Choroid plexus epithelial cell (primary cell): ENCODE results near the gene ST6GALNAC2.
"Not testable (repeated sequence)": the region's sequence is repeated elsewhere in the genome, so short reads cannot be mapped to it uniquely, and the experiment has no call there.

Experiments used
- DNase-seq: peaks from one replicate; pipeline ENCODE4 v3.0.0-alpha.2; 2010; ENCODE audit warnings: low read depth
- H3K4me3 ChIP-seq: 2 replicates; pipeline ENCODE4 v1.5.1; 2011; ENCODE audit warnings: low read depth, mild to moderate bottlenecking, control low read depth, low read length, moderate library complexity
- TF ChIP-seq, protein P1 (sequence below): conservative IDR thresholded peaks from 2 replicates; pipeline ENCODE4 v1.5.1; 2011; ENCODE audit warnings: low read depth, mild to moderate bottlenecking, control low read depth, inconsistent platforms, low read length, moderate library complexity

ST6GALNAC2 gene

DNA sequence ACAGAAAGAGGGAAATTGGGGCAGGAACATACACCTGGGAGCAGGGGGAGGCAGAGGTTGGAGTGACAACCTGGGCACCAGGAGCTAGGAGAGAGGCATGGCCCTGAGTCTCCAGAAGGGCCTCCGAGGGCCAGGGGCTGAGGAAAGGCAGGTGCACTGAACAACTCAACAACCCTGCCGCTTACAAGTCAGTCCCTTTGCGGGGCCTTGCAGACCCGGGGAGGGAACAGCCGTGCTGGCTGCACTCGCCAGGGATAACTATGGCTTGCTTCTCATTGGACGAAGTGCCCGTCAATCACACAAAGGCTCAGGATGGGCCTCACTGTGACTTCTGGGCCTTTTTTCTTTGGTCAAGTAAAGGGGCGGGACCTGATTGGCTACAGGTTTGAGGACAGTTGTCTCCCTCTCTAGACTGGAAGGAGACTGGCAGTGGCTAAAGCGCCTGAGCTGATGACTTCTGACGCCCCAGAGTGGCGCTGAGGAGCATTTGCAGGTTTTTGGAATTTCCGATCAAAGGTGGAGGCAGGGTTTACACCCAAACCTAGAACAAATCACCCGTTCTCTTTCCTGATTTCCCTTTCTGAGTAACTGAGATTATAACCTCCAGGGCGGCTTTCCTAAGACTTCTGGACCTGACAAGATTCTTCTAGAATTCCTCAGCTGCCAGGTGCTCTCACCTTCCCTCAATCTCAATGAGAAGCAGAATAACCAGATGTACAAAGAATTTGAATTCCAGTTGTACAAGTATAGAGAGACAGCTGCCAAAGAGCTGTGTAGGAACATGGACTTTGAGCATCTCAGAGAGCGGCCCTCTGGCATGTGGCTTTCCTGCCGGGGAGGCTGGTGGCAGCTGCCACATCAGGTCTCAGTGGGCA, 27.6 kb upstream of the ST6GALNAC2 start:
- TF ChIP-seq, protein P1, sequence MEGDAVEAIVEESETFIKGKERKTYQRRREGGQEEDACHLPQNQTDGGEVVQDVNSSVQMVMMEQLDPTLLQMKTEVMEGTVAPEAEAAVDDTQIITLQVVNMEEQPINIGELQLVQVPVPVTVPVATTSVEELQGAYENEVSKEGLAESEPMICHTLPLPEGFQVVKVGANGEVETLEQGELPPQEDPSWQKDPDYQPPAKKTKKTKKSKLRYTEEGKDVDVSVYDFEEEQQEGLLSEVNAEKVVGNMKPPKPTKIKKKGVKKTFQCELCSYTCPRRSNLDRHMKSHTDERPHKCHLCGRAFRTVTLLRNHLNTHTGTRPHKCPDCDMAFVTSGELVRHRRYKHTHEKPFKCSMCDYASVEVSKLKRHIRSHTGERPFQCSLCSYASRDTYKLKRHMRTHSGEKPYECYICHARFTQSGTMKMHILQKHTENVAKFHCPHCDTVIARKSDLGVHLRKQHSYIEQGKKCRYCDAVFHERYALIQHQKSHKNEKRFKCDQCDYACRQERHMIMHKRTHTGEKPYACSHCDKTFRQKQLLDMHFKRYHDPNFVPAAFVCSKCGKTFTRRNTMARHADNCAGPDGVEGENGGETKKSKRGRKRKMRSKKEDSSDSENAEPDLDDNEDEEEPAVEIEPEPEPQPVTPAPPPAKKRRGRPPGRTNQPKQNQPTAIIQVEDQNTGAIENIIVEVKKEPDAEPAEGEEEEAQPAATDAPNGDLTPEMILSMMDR, result no peak
- DNase-seq, result no peak
- H3K4me3 ChIP-seq, result no peak overlapping the region

DNA sequence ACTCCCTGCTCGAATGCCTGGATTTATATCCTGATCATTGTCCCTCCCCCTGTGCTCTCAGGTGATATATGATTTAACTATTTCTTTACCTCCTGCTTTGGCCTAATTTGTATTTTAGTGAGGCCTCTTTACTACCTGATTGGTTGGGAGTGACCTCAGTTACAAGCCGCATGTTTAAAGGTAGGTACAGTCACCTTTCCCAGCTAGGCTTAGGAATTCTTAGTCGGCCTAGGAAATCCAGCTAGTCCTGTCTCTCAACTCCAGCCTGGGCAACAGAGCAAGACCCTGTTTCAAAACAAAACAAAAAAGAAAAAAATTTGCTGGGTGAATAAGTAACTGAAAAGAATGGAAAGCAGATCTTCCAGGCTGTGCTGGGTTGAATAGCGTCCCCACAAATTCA, 26.8 kb upstream of the ST6GALNAC2 start:
- TF ChIP-seq, protein P1, result no peak
- no peak for DNase-seq
- H3K4me3 ChIP-seq, result no peak overlapping the region

DNA sequence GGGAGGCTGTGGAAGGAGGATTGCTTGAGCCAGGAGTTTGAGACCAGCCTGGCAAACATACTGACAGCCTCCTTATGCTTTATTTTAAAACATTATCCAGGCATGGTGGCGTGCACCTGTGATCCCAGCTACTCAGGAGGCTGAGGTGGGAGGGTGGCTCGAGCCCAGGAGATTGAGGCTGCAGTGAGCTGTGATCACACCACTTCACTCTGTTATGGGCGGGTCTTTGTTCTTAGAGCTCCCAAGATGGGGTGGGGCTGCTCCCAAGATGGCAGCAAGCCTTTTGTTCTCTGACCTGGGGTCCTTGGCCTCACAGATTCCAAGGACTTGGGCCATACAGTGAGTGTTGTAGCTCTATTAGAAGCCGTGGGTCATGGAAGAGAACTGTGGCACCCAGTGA, 26.1 kb upstream of the ST6GALNAC2 start:
- TF ChIP-seq, protein P1, result no peak
- H3K4me3 ChIP-seq, result no peak overlapping the region
- DNase-seq, result no peak

DNA sequence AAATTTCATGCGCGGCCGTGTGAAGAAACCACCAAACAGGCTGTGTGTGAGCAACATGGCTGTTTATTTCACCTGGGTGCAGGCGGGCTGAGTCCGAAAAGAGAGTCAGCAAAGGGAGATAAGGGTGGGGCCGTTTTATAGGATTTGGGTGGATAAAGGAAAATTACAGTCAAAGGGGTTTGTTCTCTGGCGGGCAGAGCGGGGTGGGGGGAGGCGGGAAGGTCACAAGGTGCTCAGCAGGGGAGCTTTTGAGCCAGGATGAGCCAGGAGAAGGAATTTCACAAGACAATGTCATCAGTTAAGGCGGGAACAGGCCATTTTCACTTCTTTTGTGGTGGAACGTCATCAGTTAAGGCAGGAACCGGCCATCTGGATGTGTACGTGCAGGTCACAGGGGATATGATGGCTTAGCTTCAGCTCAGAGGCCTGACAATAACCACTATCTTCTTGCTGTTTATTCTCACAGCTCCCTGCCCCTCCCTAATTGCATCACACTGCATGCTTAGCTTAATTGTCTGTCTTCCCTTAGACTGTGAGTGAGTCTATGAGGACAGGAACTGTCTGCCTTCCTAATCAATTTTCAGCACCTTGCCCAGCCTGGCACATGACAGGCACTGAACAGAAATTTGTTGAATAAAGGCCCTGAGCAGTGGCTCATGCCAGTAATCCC, 25.6 kb upstream of the ST6GALNAC2 start:
- not testable (repeated sequence) for DNase-seq, H3K4me3 ChIP-seq

DNA sequence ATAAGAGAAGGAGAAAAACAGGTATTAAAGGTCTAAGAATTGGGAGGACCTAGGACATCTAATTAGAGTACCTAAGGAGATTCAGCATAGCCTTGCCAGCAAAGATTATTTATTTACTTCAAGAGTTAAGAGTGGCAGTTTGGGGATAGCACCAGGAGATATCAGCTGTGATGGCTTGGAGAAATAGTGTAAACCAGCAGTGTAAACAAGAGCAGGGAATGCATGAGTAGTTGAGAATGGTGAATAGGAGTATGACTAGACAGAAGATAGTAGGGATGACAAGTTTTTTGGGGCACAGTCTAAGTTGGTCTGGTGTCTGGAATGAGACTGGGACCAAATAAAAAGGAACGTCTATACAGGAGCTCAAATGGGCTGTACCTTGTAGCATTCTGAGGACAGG, 21.0 kb upstream of the ST6GALNAC2 start:
- not testable (repeated sequence) for DNase-seq, H3K4me3 ChIP-seq

DNA sequence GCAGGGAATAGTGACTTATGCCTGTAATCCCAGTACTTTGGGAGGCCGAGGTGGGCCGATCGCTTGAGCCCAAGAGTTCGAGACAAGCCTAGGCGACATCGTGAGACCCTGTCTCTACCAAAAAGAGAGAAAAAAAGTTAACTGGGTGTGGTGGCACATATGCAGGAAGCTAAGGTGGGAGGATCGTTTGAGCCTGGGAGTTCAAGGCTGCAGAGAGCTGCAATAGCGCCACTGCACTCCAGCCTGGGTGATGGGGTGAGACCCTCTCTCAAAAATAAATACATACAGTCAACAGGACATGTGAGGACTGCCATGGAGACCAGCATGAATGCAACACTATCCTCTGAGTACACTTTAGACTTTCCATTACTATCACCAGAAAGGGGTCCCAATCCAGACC, 15.4 kb upstream of the ST6GALNAC2 start:
- no peak overlapping the region for H3K4me3 ChIP-seq
- no peak for DNase-seq
- TF ChIP-seq, protein P1, result no peak

DNA sequence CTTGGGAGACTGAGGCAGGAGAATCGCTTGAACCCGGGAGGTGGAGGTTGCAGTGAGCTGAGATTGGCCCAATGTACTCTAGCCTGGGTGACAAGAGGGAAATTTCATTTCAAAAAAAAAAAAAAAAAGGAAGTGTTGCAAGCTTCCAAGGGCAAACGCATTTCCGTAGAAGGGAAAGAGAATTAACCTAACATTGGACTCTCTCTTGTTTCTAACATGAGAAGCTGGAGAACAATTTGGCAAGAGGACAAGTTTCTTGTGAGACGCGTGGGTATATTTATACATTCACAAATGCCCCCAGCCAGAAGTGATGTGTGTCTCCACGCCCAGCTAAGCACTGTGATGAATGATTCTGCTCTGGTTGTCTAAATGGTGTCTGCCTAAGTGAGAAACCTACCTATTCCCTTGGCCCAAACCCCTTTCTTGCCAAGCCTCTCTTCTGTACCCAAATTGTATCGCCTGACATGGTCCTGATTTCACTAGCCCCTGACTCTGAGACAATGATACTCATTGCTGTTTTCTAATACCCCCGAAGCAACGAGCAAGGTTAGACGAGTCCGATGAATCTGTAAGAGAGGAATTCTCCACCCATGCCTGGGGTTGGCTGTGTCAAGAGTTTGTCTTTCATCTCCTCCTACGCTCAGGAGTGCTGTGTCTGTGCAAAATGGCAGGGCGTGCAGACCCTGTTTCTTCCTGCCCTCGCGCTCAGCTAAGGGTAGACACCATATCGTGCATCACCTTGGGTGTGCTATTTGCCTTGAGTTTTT, 14.2 kb upstream of the ST6GALNAC2 start:
- no peak for DNase-seq
- TF ChIP-seq, protein P1, result no peak
- H3K4me3 ChIP-seq, result no peak overlapping the region
